HepG2 (cell line): ENCODE results near the gene C14orf93. TPM values are rescaled to one million over a fixed set of nuclear protein-coding genes. Genes with fewer than 3 reads are reported as not detected.

ENCODE experiments used
- ARID2 ChIP-seq: sonication (generic); formaldehyde crosslinking; IDR thresholded peaks from 2 replicates; pipeline ENCODE4 v1.8.1; 2022; ENCODE audit warnings: mild to moderate bottlenecking, missing genetic modification reagents, borderline replicate concordance
- ARNT ChIP-seq: fragments of 450-650 bp; IDR thresholded peaks from 2 replicates; pipeline ENCODE4 v1.6.1; 2017
- CEBPB ChIP-seq: IDR thresholded peaks from 2 replicates; pipeline ENCODE4 v1.6.1; 2011; ENCODE audit warnings: low read depth, low read length, improper control_type of control experiment, borderline replicate concordance
- FOXC1 ChIP-seq: sonication (generic); formaldehyde crosslinking; IDR thresholded peaks from 2 replicates; pipeline ENCODE4 v1.8.0; 2022; ENCODE audit warnings: mild to moderate bottlenecking, missing genetic modification reagents, borderline replicate concordance
- FOXK2 ChIP-seq: fragments of 450-650 bp; IDR thresholded peaks from 2 replicates; pipeline ENCODE4 v1.6.1; 2016
- FOXP1 ChIP-seq, 2 experiments: fragments of 450-650 bp in 1 of 2; IDR thresholded peaks; 2 replicates each; pipeline ENCODE4 v1.6.1; 2017 to 2018; ENCODE audit warnings: antibody characterized with exemption in 1 of 2
- HDAC2 ChIP-seq: sonication (generic); formaldehyde crosslinking; IDR thresholded peaks from 2 replicates; pipeline ENCODE4 v1.4.0; 2020; ENCODE audit warnings: missing genetic modification reagents
- HNRNPL ChIP-seq: fragments of 200-400 bp; formaldehyde crosslinking; IDR thresholded peaks from 2 replicates; pipeline ENCODE4 v1.6.1; 2017; ENCODE audit warnings: mild to moderate bottlenecking, low read depth, low read length
- JARID2 ChIP-seq: sonication (generic); formaldehyde crosslinking; IDR thresholded peaks from 2 replicates; pipeline ENCODE4 v1.8.1; 2023; ENCODE audit warnings: missing genetic modification reagents, inconsistent platforms; ENCODE audit not compliant: insufficient replicate concordance
- MAZ ChIP-seq, 2 experiments: sonication (generic) in 1 of 2; formaldehyde crosslinking in 1 of 2; IDR thresholded peaks; 2 replicates each; pipeline versions ENCODE4 v1.5.0 to v1.6.1; 2012 to 2020; ENCODE audit warnings: low read depth in 2 of 2, mild to moderate bottlenecking in 2 of 2, borderline replicate concordance in 1 of 2, improper control_type of control experiment in 1 of 2, low read length in 1 of 2, missing genetic modification reagents in 1 of 2, moderate library complexity in 1 of 2
- MEIS1 ChIP-seq: sonication (generic); formaldehyde crosslinking; IDR thresholded peaks from 2 replicates; pipeline ENCODE4 v1.9.0; 2021; ENCODE audit warnings: mild to moderate bottlenecking, missing genetic modification reagents, moderate library complexity, borderline replicate concordance
- NAIF1 ChIP-seq: sonication (generic); formaldehyde crosslinking; IDR thresholded peaks from 2 replicates; pipeline ENCODE4 v1.5.0; 2020; ENCODE audit warnings: mild to moderate bottlenecking, missing genetic modification reagents, borderline replicate concordance
- POLR2AphosphoS5 ChIP-seq: IDR thresholded peaks from 2 replicates; pipeline ENCODE4 v1.6.1; 2012; ENCODE audit warnings: low read depth, low read length
- SALL2 ChIP-seq: sonication (generic); formaldehyde crosslinking; IDR thresholded peaks from 2 replicates; pipeline ENCODE4 v1.8.1; 2023; ENCODE audit warnings: mild to moderate bottlenecking, missing genetic modification reagents, inconsistent platforms
- SAP130 ChIP-seq: IDR thresholded peaks from 2 replicates; pipeline ENCODE4 v1.6.1; 2016; ENCODE audit warnings: low read depth
- SNAI1 ChIP-seq: sonication (generic); formaldehyde crosslinking; IDR thresholded peaks from 2 replicates; pipeline ENCODE4 v1.5.0; 2020; ENCODE audit warnings: mild to moderate bottlenecking, missing genetic modification reagents, borderline replicate concordance
- SP5 ChIP-seq: IDR thresholded peaks from 2 replicates; pipeline ENCODE4 v1.6.1; 2016; ENCODE audit warnings: low read depth, borderline replicate concordance
- TBP ChIP-seq: sonication (generic); formaldehyde crosslinking; IDR thresholded peaks from 2 replicates; pipeline ENCODE4 v1.5.0; 2020; ENCODE audit warnings: missing genetic modification reagents
- YEATS4 ChIP-seq: sonication (generic); formaldehyde crosslinking; IDR thresholded peaks from 2 replicates; pipeline ENCODE4 v1.4.0; 2020; ENCODE audit warnings: missing genetic modification reagents, borderline replicate concordance
- ZBTB14 ChIP-seq: sonication (generic); formaldehyde crosslinking; IDR thresholded peaks from 2 replicates; pipeline ENCODE4 v1.4.0; 2020; ENCODE audit warnings: missing genetic modification reagents
- ZFP62 ChIP-seq: sonication (generic); formaldehyde crosslinking; IDR thresholded peaks from 2 replicates; pipeline ENCODE4 v1.4.0; 2020; ENCODE audit warnings: missing genetic modification reagents
- ZFP91 ChIP-seq: sonication (generic); formaldehyde crosslinking; IDR thresholded peaks from 2 replicates; pipeline ENCODE4 v1.9.0; 2022; ENCODE audit warnings: missing genetic modification reagents, mild to moderate bottlenecking, borderline replicate concordance
- ZKSCAN1 ChIP-seq: fragments of 150-350 bp; IDR thresholded peaks from 2 replicates; pipeline ENCODE4 v1.6.1; 2014; ENCODE audit warnings: low read length
- ZNF143 ChIP-seq: sonication (generic); formaldehyde crosslinking; IDR thresholded peaks from 2 replicates; pipeline ENCODE4 v1.4.0; 2020; ENCODE audit warnings: missing genetic modification reagents
- ZNF17 ChIP-seq: sonication (generic); formaldehyde crosslinking; IDR thresholded peaks from 2 replicates; pipeline ENCODE4 v1.5.0; 2020; ENCODE audit warnings: mild to moderate bottlenecking, missing genetic modification reagents
- ZNF224 ChIP-seq: sonication (generic); formaldehyde crosslinking; IDR thresholded peaks from 2 replicates; pipeline ENCODE4 v1.5.0; 2020; ENCODE audit warnings: mild to moderate bottlenecking, missing genetic modification reagents
- ZNF3 ChIP-seq: IDR thresholded peaks from 2 replicates; pipeline ENCODE4 v1.7.0; 2017; ENCODE audit warnings: inconsistent platforms
- ZNF333 ChIP-seq: sonication (generic); formaldehyde crosslinking; IDR thresholded peaks from 2 replicates; pipeline ENCODE4 v1.4.0; 2020; ENCODE audit warnings: mild to moderate bottlenecking, missing genetic modification reagents, borderline replicate concordance
- ZNF441 ChIP-seq: sonication (generic); formaldehyde crosslinking; IDR thresholded peaks from 2 replicates; pipeline ENCODE4 v1.7.0; 2021; ENCODE audit warnings: missing genetic modification reagents, borderline replicate concordance
- ZNF605 ChIP-seq: sonication (generic); formaldehyde crosslinking; IDR thresholded peaks from 2 replicates; pipeline ENCODE4 v1.8.0; 2022; ENCODE audit warnings: mild to moderate bottlenecking, missing genetic modification reagents
- polyA plus RNA-seq, 8 experiments: library from polyadenylated mRNA; depleted of rRNA in 3 of 8; stranded (reverse) in 7 of 8; unstranded in 1 of 8; fragments of >200 nt; fragmentation: Illumina TruSeq in 4 of 8; extraction: Trizol in 4 of 8; gene quantifications; 2 replicates each; pipeline versions ENCODE4 v1.2.1 to v1.2.3, GENCODE V29; 2011 to 2016; ENCODE audit warnings: low read depth in 4 of 8, missing spikeins in 1 of 8, mixed read lengths in 1 of 8; ENCODE audit not compliant: insufficient read depth in 1 of 8
- total RNA-seq, 5 experiments: library from RNA; depleted of rRNA; stranded (reverse); fragments of >200 nt; fragmentation: Illumina TruSeq; extraction: Trizol; gene quantifications; 2 replicates each; pipeline ENCODE4 v1.2.3, GENCODE V29; 2016; ENCODE audit warnings: low read depth in 1 of 5

C14orf93 gene
- total and polyA plus RNA-seq, 2 of the 13 experiments (the other 11 are each of a cell fraction or from before 2014, with no cell fraction given), result 11.4 to 22.5 TPM

GRCh38 chr14:23009939-23010726 lies at the start of gene C14orf93 (continued):
- no peak for TF ChIP-seq ZNF3 (CRISPR knock-in tag)
- no peak for TF ChIP-seq HNRNPL
- TF ChIP-seq YEATS4 (CRISPR knock-in tag), result peak; percentile 37; the same call in 1 of the 2 replicates
- peak; percentile 27; the same call in 1 of the 2 replicates for TF ChIP-seq ZKSCAN1
- TF ChIP-seq POLR2AphosphoS5, result peak; percentile 94
- TF ChIP-seq ZFP62, result no peak
- no peak for TF ChIP-seq ARNT
- TF ChIP-seq SP5 (CRISPR knock-in tag), result no peak
- peak; percentile 46; the same call in 1 of the 2 replicates for TF ChIP-seq SAP130 (CRISPR knock-in tag)
- TF ChIP-seq ZNF333 (CRISPR knock-in tag), result peak; percentile 78; the same call in 1 of the 2 replicates
- TF ChIP-seq ZBTB14, result no peak; the same call in 1 of the 2 replicates
- TF ChIP-seq CEBPB, result peak; percentile 27; the same call in 1 of the 2 replicates
- TF ChIP-seq ZNF441, result peak; percentile 86; the same call in 1 of the 2 replicates
- TF ChIP-seq FOXK2, result no peak
- TF ChIP-seq ZNF605 (CRISPR knock-in tag), result no peak
- TF ChIP-seq FOXP1 (IDR thresholded peaks at IDR 0.05), result no peak
- 0 out of 2 replicates have a peak, but pooled peaks have one; percentile 12 for TF ChIP-seq FOXP1 (CRISPR knock-in tag; IDR thresholded peaks at IDR 0.05)
- no peak for TF ChIP-seq ZNF17
- peak; percentile 93 for TF ChIP-seq SNAI1 (CRISPR knock-in tag)
- no peak for TF ChIP-seq ZNF143 (CRISPR knock-in tag)
- no peak for TF ChIP-seq TBP (CRISPR knock-in tag)
- TF ChIP-seq HDAC2 (CRISPR knock-in tag), result peak; percentile 33; the same call in 1 of the 2 replicates
- peak; percentile 52; the same call in 1 of the 2 replicates for TF ChIP-seq SALL2 (CRISPR knock-in tag)
- TF ChIP-seq ZFP91, result no peak
- no peak for TF ChIP-seq JARID2 (CRISPR knock-in tag)
- no peak for TF ChIP-seq NAIF1
- TF ChIP-seq FOXC1 (CRISPR knock-in tag), result no peak; the same call in 1 of the 2 replicates
- TF ChIP-seq ZNF224 (CRISPR knock-in tag), result no peak
- 0 out of 2 replicates have a peak, but pooled peaks have one; percentile 87 for TF ChIP-seq ARID2
- TF ChIP-seq MEIS1, result no peak
- TF ChIP-seq MAZ (IDR thresholded peaks at IDR 0.05; ENCODE audit: borderline replicate concordance, low read depth, low read length), result peak; percentile 71; the same call in 1 of the 2 replicates
- TF ChIP-seq MAZ (CRISPR knock-in tag; IDR thresholded peaks at IDR 0.05; ENCODE audit: low read depth), result peak; percentile 87
